GM21529 (cell line): ENCODE measurements around the gene PRIM2.
A peak's percentile ranks its signal among the peaks of the same experiment; 100 is the strongest.
"Not testable (repeated sequence)": the region's sequence is repeated elsewhere in the genome, so short reads cannot be mapped to it uniquely, and the experiment has no call there.

Source experiments
- ATAC-seq: cut with Tn5 transposase; IDR thresholded peaks from one replicate; pipeline ENCODE4 v1.9.1; 2021; ENCODE audit not compliant: unreplicated experiment

The PRIM2 gene

DNA sequence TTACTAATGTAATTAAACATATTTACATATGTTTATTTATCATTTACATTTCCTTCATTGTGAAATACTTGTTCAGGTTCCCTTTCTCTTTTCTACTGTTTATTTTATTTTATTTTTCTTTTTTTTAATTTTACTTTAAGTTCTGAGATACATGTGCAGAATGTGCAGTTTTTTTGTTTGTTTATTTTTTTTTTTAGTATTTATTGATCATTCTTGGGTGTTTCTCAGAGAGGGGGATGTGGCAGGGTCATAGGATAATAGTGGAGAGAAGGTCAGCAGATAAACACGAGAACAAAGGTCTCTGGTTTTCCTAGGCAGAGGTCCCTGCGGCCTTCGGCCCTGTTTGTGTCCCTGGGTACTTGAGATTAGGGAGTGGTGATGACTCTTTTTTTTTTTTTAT, 8.7 kb upstream of the PRIM2 start:
- not testable (repeated sequence) for ATAC-seq

DNA sequence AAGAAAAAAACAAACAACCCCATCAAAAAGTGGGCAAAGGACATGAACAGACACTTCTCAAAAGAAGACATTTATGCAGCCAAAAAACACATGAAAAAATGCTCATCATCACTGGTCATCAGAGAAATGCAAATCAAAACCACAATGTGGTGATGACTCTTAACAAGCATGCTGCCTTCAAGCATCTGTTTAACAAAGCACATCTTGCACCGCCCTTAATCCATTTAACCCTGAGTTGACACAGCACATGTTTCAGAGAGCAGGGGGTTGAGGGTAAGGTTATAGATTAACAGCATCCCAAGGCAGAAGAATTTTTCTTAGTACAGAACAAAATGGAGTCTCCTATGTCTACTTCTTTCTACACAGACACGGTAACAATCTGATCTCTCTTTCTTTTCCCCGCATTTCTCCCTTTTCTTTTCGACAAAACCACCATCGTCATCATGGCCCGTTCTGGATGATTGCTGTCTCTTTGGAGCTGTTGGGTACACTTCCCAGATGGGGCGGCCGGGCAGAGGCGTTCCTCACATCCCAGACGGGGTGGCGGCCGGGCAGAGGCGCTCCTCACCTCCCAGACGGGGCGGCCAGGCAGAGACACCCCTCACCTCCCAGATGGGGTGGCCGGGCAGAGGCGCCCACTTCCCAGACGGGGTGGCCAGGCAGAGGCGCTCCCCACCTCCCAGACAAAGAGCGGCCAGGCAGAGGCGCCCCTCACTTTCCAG, 7.2 kb upstream of the PRIM2 start:
- not testable (repeated sequence) for ATAC-seq

DNA sequence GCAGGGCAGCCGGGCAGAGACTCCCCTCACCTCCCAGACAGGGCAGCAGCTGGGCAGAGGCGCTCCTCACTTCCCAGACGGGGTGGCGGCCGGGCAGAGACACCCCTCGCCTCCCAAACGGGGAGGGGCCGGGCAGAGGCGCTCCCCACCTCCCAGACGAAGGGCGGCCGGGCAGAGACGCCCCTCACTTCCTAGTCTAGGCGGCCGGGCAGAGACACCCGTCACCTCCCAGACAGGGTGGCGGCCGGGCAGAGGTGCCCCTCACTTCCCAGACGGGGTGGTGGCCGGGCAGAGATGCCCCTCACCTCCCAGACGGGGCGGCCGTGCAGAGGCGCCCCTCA, 6.6 kb upstream of the PRIM2 start:
- ATAC-seq: no peak

DNA sequence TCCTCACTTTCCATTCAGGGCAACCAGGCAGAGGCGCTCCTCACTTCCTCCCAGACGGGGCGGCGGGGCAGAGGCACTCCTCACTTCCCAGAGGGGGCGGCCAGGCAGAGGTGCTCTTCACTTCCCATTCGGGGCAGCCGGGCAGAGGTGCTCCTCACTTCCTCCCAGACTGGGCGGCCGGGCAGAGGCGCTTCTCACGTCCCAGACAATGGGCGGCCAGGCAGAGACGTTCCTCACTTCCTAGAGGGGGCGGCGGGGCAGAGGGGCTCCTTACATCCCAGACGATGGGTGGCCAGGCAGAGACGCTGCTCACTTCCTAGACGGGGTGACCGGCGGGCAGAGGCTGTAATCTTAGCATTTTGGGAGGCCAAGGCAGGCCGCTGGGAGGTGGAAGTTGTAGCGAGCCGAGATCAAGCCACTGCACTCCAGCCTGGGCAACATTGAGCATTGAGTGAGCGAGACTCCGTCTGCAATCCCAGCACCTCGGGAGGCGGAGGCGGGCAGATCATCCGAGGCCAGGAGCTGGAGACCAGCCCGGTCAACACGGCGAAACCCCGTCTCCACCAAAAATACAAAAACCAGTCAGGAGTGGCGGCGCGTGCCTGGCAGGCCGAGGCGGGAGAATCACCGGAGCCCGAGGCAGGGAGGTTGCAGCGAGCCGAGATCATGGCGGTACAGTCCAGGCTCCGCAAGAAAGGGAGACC, 6.0 kb upstream of the PRIM2 start:
- not testable (repeated sequence) for ATAC-seq

DNA sequence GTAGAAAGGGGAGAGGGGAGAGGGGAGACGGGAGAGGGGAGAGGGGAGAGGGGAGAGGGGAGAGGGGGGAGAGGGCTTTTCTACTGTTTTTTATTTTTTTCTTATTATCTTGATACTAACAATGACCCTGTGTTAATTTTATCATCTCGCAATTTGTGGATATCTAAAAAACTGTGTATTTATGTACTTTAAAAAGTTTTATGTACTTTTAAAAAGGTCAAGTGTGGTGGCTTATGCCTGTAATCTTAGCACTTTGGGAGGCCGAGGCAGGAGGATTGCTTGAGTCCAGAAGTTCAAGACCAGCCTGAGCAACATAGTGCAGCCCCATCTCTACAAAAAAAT, 5.5 kb upstream of the PRIM2 start:
- ATAC-seq: no peak

DNA sequence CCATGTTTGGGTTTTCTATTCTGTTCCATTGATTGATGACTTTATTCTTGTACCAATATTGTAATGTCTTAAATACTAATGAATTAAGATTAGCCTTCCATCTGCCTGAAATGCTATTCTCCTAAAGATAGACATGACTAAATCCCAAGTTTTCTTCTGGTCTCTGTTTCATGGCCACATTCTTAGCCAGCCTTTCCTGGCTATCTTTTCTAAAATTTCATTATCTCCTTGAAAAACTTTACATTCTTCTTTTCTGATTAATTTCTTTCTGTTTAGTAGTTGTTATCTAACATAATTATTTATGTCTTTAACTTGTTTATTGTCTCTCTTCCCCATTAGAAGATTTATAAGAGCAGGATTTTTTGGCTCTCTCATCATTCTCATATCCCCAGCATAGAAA, 4.4 kb upstream of the PRIM2 start:
- ATAC-seq: no peak

DNA sequence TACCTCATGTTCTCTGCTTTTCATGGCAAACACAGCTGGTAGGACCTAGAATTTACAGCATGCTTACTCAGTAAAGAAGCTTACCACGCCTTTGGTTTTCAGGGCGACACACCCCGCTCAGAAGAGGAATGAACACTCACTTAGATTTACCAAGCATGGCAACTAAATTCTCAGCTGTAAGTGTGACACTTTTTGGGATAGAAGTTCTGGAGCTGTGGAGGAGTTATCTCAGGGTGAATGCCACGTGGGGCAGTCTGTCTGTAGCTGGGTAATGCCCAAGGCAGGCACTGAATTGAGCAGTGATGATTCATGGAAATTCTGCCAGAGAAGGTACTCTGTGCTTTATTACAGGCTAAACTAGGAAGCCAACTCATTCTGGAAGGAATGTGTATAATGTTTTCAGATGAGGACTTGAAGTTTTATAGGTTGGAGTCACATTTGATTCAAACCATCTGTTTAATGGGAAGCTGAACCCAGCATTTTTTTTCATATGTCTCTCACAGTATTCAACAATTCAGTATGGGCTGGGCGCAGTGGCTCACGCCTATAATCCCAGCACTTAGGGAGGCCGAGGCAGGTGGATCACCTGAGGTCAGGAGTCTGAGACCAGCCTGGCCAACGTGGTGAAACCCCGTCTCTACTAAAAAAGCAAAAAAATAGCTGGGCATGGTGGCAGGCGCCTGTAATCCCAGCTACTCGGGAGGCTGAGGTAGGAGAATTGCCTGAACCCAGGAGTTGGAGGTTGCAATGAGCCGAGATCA, 3.5 kb upstream of the PRIM2 start:
- no peak for ATAC-seq

DNA sequence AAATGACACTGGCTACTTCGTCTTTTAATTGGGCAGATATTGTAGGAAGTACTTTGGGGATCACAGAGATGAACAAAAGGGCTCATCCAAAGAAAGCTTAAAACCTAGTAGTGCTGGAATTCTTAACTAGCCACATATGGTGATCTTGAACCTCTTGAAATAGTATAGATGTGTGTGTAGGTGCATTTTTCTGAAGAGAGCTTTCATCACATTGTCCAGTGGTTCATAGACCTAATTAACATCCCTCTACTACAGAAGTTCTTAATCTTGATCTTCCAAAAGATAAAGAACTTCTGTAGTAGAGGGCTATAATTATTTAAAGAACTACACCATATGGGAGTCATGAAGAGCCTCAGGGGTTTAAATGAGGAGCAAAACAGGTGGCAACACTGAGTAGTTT, 2.3 kb upstream of the PRIM2 start:
- no peak for ATAC-seq

DNA sequence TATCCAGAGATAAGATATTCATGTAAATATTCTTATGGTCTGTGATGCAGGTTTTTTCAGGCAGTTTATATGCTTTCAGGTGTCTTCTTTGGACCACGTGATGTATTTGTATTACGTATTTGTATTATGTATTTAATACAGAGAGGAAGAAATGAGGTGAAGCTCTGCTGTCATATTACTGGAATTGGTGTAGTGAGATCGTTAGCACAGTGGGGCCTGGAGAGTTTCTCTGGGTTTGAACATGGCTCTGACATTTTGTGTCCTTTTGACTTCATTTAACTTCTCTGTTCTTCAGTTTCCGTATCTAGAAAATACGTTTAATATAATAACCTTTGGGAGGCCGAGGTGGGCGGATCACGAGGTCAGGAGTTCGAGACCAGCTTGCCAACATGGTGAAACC, 1.6 kb upstream of the PRIM2 start:
- no peak for ATAC-seq

DNA sequence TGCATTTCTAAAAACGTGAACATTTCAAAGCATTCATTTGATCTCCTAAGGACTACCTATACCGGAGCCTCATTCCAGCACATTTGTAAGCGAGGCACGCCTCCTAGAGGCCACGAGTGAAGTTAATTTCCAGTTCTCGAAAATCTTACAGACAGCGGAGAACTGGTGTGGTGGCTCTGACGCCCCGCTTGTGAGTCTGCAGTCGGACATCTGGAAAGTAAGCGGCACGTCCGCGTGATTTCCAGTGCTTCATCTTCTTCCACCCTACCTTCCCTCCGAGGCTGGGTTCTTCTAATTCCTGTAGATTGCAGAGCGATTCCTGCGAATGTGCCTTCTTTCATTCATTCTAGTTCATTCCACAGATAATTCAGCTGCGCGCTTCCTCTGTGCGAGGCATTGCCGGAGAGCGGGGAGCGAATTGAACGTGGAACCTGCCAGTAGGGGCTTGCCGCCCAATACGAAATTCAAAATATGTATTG, 810 bp upstream of the PRIM2 start:
- peak; percentile 90 for ATAC-seq

DNA sequence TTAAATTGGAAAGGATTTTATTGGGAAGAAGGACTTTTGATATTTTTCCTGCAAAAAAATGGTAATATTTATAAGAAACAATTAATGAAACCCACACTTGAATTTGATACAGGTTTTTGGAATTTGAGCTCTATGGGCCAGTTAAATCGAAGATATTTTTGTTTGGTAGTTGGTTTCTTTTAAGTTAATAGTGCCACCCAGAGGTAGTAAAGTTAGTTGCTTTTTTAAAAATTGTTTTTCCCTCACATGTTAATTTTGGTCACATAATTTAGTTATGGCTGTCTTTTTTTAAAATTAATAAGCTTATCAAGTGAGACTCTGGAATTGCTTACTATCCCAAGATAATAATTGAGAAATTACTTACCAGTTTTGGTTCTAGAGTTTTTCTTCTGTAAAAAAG, 7.1 kb downstream of the PRIM2 start:
- ATAC-seq: peak; percentile 65

DNA sequence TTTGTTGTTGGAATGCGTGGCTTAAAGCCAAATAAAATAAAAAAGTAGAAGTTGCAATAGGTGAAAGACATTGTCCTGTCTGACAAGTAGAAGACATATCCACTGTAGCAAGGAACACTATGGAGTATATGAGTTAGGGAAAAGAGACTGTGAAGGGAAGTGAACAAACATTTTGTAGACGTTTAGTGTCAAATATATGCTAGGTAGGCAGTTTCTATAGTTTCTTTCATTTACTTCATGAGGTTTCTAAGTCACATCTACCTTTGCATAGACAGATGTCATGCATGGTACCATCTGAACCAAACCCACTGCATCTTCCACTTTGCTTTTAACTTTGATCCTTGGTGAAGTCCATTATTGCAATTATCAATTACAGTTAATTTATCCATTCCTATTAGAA, 9.9 kb downstream of the PRIM2 start:
- ATAC-seq: no peak

DNA sequence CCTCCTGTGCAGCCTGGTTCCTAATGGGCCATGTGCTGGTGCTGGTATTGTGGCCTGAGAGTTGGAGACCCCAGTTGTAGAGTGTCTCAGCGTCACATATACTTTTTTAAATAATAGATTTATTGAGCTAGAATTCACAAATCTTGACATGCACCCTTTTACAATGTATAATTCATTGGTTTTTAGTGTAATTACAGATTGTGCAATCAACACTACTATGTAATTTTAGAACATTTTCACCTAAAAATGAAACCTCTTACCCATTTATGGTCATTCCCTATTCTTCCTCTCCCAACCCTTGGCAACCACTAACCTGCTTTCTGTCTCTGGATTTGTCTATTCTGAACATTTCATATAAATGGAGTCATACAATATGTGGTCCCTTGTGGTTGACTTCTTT, 10.6 kb downstream of the PRIM2 start:
- ATAC-seq: no peak

DNA sequence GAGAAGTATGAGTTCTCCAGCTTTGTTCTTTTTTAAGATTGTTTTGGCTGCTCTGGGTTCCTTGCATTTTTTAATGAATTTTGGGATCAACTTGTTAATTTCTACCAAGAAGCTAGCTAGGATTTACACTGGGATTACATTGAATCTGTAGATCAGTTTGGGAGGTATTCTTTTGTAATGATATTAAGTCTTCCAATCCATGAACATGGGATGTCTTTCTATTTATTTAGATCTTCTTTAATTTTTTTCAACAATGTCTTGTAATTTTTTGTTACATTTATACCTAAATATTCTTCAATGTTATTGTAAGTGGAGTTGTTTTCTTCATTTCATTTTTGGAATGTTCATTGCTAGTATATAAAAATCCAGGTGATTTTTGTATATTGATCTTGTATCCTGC, 12.5 kb downstream of the PRIM2 start:
- ATAC-seq: no peak

DNA sequence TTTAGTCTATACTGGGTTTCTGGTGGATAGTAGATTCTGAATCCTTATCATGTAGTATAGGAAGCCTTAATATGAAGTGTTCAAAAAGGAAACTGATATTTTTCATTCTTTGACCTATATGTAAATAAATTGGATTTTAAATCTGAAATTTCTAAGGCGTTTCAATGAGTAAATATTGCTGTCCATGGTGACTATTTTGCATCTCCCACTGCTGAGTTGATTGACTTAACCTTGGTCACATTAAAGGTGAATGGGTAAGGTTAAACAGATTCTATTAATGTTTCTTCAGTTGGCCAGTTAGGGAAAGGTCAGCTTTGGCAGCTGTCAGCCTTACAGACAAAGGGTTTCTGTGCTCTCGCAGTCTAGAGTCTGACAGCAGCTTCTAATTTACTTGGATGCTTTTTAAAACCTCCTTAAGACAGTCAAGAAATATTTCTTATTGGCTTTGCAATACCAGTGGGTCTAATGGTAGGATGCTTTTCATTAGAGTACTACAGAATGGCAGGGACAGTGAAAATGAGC, 24.8 kb downstream of the PRIM2 start:
- no peak for ATAC-seq

DNA sequence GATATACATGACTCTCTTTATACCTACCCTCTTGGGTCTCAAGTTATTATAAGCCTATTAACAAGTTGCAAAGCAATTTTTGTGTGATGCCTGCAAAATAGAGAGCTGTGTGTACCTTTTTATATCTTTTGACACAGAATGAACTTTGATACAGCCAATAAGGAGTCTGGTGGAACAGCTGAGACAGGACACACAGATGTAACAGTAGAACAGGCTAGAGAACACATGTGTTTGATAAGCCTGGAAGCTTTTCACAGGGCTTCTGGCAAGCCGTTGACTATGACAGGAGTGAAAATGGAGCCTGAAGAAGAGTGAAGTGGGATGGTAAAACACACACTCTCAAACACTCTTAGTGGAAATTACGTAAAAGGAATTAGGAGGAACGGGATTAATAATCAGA, 25.9 kb downstream of the PRIM2 start:
- ATAC-seq: not testable (repeated sequence)

DNA sequence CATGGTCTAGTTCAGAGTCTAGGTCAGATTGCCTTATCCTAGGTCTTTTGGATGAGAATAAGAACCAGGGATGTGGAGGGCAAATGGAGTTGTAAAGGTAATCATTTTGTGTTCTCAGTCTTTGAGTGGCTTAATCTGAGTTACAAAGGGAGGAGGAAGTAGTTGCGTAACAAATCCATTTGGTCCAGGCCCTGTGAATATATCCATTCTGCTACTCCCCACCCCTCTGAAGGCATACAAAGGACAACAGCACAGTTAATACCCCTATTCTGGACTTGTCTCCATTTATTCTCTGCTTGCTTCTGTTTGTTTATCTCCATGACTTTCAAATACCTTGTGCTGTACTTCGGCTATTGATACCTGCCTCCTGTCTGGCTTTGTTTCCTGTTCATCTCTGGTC, 29.3 kb downstream of the PRIM2 start:
- not testable (repeated sequence) for ATAC-seq

DNA sequence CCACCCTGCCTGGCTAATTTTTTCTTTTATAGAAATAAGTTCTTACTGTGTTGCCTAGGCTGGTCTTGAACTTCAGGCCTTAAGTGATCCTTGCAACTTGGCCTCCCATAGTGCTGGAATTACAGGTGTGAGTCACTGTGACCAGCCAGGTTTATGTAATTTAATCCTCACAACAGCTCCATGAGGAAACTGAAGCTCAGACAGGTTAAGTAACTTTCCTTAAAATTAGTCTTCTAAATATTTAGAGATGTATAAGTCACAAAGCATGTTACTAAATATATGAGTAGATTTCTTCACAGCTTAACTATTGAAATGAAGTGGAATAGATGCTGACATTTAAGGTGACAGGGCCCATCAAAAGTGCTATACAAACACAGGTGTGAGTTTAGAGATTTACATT, 30.2 kb downstream of the PRIM2 start:
- not testable (repeated sequence) for ATAC-seq

DNA sequence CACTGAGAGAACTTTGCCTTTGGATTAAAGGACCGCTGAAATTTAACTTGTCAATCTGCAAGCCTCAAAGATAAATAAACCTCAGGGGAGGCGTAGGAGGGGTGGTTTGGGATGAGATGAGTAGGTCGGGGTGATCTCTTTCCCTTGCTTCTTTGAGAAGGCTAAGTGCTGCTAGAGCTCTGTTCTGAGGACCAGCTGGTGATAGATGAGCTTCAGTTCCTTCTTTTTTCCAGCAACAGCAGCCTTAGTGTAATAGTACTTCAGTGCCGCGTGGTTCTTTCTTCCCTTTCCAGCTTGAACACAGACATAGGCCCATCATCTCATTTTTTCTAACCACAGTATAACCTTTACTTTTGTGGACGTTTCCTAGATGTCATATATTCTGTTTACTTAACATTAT, 33.0 kb downstream of the PRIM2 start:
- ATAC-seq: peak; percentile 63

DNA sequence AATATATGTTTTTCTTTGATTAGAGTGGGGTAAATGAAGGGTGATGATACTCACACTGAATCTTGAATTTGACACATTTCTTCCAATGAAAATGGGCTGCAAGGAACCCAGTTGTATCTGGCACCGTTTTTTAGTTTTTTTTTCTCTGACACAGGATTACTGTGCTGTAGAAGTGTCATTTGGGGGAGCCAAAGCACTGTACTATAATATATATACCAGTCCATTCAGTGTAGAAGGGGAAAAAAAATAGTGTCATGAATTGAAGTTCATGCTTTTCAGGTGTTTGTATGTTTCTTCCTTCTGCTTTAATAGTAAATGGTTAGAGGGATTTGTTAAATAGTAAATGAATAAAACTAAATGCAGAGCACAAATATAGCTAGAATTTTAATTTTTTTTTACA, 35.2 kb downstream of the PRIM2 start:
- ATAC-seq: not testable (repeated sequence)

DNA sequence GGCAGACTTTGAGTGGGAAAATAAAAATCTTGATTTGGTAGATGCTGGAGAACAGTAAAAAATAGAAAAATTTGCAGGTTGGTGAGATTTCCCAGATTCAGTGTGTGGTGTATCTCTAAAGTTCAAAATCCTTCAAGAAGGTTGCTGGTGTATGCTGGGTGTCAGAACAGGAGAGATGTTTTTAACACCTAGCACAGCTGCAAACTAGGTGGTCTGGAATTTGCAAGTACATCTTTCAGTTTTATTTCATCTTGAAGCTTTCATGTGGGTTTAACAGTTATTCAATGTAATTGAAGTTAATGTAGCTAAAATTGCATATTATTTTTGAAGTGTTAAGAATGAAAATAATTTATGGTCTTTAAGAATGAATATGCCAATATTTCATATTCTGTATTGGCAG, 40.9 kb downstream of the PRIM2 start:
- ATAC-seq: not testable (repeated sequence)

DNA sequence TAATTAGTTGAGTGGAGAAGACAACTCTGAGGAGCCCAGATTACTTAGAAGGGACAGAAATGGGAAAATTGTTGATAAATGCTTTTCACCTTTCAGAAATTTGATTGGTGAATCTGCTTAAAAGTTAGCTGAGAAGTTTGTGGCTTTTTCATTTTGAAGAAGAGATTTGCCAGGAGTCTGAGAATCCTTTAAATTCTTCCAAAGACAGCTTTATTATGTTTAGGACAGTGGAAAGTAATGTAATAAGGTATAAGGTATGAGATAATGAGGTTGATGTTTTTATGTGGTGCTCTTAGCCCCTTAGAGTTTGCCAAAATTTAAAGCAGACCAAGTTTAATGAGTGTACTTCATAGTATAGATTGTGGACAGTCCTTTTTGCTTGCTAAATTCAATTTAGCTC, 42.3 kb downstream of the PRIM2 start:
- not testable (repeated sequence) for ATAC-seq
